Stomach smooth muscle (tissue), 2 donors: ENCODE measurements around the gene LCK.

ENCODE experiments used
- H3K27ac ChIP-seq: one replicate; pipeline ENCODE4 v1.7.0; 2013; ENCODE audit warnings: mild to moderate bottlenecking, low read length, inconsistent platforms
- H3K27me3 ChIP-seq, 2 donors: one replicate each; pipeline ENCODE4 v1.7.0; 2013; ENCODE audit warnings: low read length in 2 of 2; ENCODE audit not compliant: insufficient read depth in 2 of 2, control insufficient read depth in 1 of 2
- H3K36me3 ChIP-seq, 2 donors: one replicate each; pipeline ENCODE4 v1.7.0; 2013; ENCODE audit warnings: low read length in 2 of 2; ENCODE audit not compliant: control insufficient read depth in 2 of 2, insufficient read depth in 2 of 2
- H3K4me1 ChIP-seq: one replicate; pipeline ENCODE4 v1.7.0; 2013; ENCODE audit warnings: low read length; ENCODE audit not compliant: control insufficient read depth, insufficient read depth
- H3K4me3 ChIP-seq, 2 donors: one replicate each; pipeline ENCODE4 v1.7.0; 2013; ENCODE audit warnings: low read length in 2 of 2
- H3K9ac ChIP-seq, 2 donors: one replicate each; pipeline ENCODE4 v1.7.0; 2013; ENCODE audit warnings: low read length in 2 of 2, mild to moderate bottlenecking in 1 of 2
- H3K9me3 ChIP-seq, 2 donors: one replicate each; pipeline ENCODE4 v1.7.0; 2013; ENCODE audit warnings: low read length in 2 of 2; ENCODE audit not compliant: control insufficient read depth in 2 of 2
- donor health status: healthy.
- donor health status: Pancreatic carcinoma.

LCK gene

GRCh38 chr1:32329931-32330466 lies 78.9 kb downstream of the LCK start:
- peaks cover 33 to 56% of the 10 kb centered on the region in 2 donors for H3K36me3 ChIP-seq
- H3K27ac ChIP-seq: no peak overlapping the region
- H3K4me3 ChIP-seq: no peak overlapping the region
- H3K4me1 ChIP-seq: peaks cover 5% of the 10 kb centered on the region
- no peak overlapping the region for H3K9ac ChIP-seq
- H3K9me3 ChIP-seq: no peaks in the 10 kb centered on the region
- H3K27me3 ChIP-seq: no peaks in the 10 kb centered on the region

- peaks cover 33 to 56% of the 10 kb centered on the region in 2 donors for H3K36me3 ChIP-seq
- no peak overlapping the region for H3K4me3 ChIP-seq
- H3K27ac ChIP-seq: no peak overlapping the region
These were observed 79.6 kb downstream of the LCK start for GRCh38 chr1:32330558-32331151.

GRCh38 chr1:32331549-32331948 lies 80.5 kb downstream of the LCK start:
- no peaks in the 10 kb centered on the region for H3K27me3 ChIP-seq
- H3K36me3 ChIP-seq: peaks cover 33 to 56% of the 10 kb centered on the region in 2 donors
- H3K9me3 ChIP-seq: no peaks in the 10 kb centered on the region
- no peak overlapping the region for H3K9ac ChIP-seq
- peaks cover 13% of the 10 kb centered on the region for H3K4me1 ChIP-seq
- H3K4me3 ChIP-seq: no peak overlapping the region
- H3K27ac ChIP-seq: no peak overlapping the region

More at GRCh38 chr1:32330558-32331151, 79.6 kb downstream of the LCK start:
- Histone ChIP-seq H3K27me3 (no peaks in the 10 kb centered on the region), H3K4me1 (peaks cover 8% of the 10 kb centered on the region), H3K9ac (no peak overlapping the region), H3K9me3 (no peaks in the 10 kb centered on the region)

DNA sequence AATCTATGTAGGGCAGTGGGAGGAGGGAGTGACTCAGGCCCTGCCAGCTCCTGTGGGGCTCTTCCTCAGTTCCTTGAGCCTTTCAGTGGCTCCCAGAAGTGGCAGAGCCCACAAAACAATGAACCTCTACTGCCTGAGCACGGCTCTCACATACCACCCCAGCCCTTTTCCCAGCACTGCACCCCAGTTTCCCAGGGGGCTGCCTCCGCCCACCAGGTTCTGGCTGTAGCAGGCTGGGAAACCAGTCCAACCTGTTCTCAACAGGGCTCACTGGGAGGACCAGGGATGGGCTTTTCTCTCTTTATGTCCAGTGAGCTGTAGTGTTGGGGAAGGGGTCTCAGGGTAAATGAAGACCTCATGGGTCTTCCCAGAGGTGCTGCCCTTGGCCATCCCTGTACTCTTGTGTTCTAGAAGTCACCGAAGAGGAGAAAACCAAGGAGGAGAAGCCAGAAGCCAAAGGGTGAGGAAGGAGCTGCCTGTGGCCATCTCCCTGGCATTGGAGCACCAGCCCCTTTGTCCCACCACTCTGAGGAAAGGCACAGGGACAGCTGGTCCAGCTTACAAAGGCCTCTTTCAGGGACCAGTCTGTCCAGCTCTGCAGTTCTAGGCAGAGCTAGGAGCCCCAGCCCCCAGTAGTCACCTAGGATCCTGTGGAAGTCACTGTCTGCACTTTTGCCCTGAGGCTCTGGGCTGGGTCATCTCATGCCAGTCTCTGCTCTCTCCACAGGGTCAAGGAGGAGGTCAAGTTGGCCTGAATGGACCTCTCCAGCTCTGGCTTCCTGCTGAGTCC lies 81.4 kb downstream of the LCK start:
- H3K4me3 ChIP-seq: no peak overlapping the region
- no peak overlapping the region for H3K9ac ChIP-seq
- H3K27me3 ChIP-seq: no peaks in the 10 kb centered on the region
- H3K9me3 ChIP-seq: no peaks in the 10 kb centered on the region
- H3K4me1 ChIP-seq: peaks cover 15% of the 10 kb centered on the region
- peaks cover 25 to 50% of the 10 kb centered on the region in 2 donors for H3K36me3 ChIP-seq
- H3K27ac ChIP-seq: no peak overlapping the region

DNA sequence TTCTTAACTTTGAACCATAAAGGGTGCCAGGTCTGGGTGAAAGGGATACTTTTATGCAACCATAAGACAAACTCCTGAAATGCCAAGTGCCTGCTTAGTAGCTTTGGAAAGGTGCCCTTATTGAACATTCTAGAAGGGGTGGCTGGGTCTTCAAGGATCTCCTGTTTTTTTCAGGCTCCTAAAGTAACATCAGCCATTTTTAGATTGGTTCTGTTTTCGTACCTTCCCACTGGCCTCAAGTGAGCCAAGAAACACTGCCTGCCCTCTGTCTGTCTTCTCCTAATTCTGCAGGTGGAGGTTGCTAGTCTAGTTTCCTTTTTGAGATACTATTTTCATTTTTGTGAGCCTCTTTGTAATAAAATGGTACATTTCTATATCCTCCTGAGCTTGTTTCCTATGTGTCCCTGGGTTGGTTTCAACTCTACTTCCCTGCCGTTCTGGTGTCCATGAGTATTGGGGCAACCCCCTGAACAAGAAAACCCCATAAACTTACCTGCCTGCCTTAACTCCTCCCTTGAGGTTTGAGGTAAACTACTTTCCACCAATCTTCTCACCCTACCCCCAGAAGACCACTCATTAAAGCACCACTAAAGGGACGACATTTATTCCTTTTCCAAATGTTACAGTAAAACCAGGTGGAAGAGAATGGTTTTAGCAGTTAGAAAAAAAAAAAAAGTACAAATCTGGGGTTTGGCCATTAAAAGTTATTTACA lies 82.3 kb downstream of the LCK start:
- Histone ChIP-seq H3K36me3 (peaks cover 20 to 44% of the 10 kb centered on the region in 2 donors), H3K27ac (no peak overlapping the region), H3K4me1 (peaks cover 21% of the 10 kb centered on the region), H3K4me3 (no peak overlapping the region), H3K27me3 (no peaks in the 10 kb centered on the region), H3K9ac (no peak overlapping the region), H3K9me3 (no peaks in the 10 kb centered on the region)

GRCh38 chr1:32334274-32334861 lies 83.3 kb downstream of the LCK start:
- H3K4me1 ChIP-seq: peaks cover 21% of the 10 kb centered on the region
- H3K36me3 ChIP-seq: peaks cover 15 to 34% of the 10 kb centered on the region in 2 donors
- H3K27ac ChIP-seq: no peak overlapping the region
- peak overlapping the region in 1 of 2 donors; percentile 28 for H3K9ac ChIP-seq
- peak overlapping the region in 1 of 2 donors; percentile 70 for H3K4me3 ChIP-seq
- no peaks in the 10 kb centered on the region for H3K27me3 ChIP-seq
- H3K9me3 ChIP-seq: no peaks in the 10 kb centered on the region

GRCh38 chr1:32334864-32335534 lies 83.9 kb downstream of the LCK start:
- H3K9me3 ChIP-seq: no peaks in the 10 kb centered on the region
- H3K27me3 ChIP-seq: no peaks in the 10 kb centered on the region
- peaks cover 13 to 28% of the 10 kb centered on the region in 2 donors for H3K36me3 ChIP-seq
- H3K9ac ChIP-seq: peak overlapping the region in 1 of 2 donors; percentile 28
- peak overlapping the region; percentile 43 to 70 for H3K4me3 ChIP-seq
- no peak overlapping the region for H3K27ac ChIP-seq
- peaks cover 21% of the 10 kb centered on the region for H3K4me1 ChIP-seq

GRCh38 chr1:32335535-32335789 lies 84.4 kb downstream of the LCK start:
- peak overlapping the region; percentile 43 to 70 for H3K4me3 ChIP-seq
- H3K9me3 ChIP-seq: no peaks in the 10 kb centered on the region
- H3K27ac ChIP-seq: no peak overlapping the region
- H3K9ac ChIP-seq: no peak overlapping the region
- H3K36me3 ChIP-seq: peaks cover 13 to 23% of the 10 kb centered on the region in 2 donors
- no peaks in the 10 kb centered on the region for H3K27me3 ChIP-seq
- peaks cover 21% of the 10 kb centered on the region for H3K4me1 ChIP-seq
